B cell (primary cell): ENCODE results near the gene ABCC1.

Experiments
- EZH2 ChIP-seq: IDR thresholded peaks from 2 replicates; pipeline ENCODE4 v1.6.1; 2012; ENCODE audit warnings: borderline replicate concordance, low read depth, mild to moderate bottlenecking, moderate library complexity, low read length; ENCODE audit not compliant: insufficient read depth, poor library complexity, severe bottlenecking
- TF ChIP-seq, protein P1 (sequence below): fragments of 200-600 bp; IDR thresholded peaks from one replicate; pipeline ENCODE4 v1.8.0; 2022; ENCODE audit warnings: antibody characterized with exemption, mild to moderate bottlenecking

DNA sequence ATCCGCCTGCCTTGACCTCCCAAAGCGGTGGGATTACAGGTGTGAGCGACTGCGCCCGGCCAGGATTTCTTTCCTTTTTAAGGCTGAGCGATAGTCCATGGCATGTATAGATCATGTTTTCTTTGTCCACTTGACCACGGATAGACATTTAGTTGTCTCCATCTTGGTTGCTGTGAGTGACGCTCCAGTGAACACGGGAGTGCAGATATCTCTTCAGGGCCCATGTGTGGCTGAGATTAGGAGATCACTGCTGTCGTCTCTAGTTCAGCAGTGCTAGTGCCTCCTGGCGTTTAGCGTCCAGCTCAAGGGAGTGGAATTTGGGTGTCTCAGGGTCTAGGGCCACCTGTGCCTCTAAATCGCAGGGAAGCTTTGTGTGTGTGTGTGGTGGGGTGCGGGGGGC, 41.5 kb downstream of the ABCC1 start:
- no peak for TF ChIP-seq EZH2
- TF ChIP-seq, protein P1, sequence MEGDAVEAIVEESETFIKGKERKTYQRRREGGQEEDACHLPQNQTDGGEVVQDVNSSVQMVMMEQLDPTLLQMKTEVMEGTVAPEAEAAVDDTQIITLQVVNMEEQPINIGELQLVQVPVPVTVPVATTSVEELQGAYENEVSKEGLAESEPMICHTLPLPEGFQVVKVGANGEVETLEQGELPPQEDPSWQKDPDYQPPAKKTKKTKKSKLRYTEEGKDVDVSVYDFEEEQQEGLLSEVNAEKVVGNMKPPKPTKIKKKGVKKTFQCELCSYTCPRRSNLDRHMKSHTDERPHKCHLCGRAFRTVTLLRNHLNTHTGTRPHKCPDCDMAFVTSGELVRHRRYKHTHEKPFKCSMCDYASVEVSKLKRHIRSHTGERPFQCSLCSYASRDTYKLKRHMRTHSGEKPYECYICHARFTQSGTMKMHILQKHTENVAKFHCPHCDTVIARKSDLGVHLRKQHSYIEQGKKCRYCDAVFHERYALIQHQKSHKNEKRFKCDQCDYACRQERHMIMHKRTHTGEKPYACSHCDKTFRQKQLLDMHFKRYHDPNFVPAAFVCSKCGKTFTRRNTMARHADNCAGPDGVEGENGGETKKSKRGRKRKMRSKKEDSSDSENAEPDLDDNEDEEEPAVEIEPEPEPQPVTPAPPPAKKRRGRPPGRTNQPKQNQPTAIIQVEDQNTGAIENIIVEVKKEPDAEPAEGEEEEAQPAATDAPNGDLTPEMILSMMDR = no peak
